NCI-H1048 (cell line): ENCODE measurements around the gene NKX1-1.
"Not testable (repeated sequence)": the region's sequence is repeated elsewhere in the genome, so short reads cannot be mapped to it uniquely, and the experiment has no call there.

Experiments used
- DNase-seq: peaks from one replicate; lab custom pipeline; 2025; lab: John Stamatoyannopoulos, UW

NKX1-1 gene

GRCh38 chr4:1373892-1374705, 32.1 kb downstream of the NKX1-1 start:
- DNase-seq: no peak

DNA sequence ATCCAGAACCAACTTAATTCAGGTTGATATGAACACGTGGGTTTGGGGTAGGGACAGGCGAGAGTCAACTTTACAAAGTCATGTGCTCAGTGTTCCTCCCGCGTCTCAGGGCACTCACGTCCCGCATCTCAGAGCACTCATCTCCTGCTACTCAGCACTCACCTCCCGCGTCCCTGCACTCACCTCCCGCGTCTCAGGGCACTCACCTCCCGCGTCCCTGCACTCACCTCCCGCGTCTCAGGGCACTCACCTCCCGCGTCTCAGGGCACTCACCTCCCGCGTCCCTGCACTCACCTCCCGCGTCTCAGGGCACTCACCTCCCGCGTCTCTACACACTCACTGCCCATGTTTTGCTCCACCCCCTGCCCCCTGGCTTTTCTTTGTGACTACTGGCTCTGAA, 33.7 kb downstream of the NKX1-1 start:
- not testable (repeated sequence) for DNase-seq

DNA sequence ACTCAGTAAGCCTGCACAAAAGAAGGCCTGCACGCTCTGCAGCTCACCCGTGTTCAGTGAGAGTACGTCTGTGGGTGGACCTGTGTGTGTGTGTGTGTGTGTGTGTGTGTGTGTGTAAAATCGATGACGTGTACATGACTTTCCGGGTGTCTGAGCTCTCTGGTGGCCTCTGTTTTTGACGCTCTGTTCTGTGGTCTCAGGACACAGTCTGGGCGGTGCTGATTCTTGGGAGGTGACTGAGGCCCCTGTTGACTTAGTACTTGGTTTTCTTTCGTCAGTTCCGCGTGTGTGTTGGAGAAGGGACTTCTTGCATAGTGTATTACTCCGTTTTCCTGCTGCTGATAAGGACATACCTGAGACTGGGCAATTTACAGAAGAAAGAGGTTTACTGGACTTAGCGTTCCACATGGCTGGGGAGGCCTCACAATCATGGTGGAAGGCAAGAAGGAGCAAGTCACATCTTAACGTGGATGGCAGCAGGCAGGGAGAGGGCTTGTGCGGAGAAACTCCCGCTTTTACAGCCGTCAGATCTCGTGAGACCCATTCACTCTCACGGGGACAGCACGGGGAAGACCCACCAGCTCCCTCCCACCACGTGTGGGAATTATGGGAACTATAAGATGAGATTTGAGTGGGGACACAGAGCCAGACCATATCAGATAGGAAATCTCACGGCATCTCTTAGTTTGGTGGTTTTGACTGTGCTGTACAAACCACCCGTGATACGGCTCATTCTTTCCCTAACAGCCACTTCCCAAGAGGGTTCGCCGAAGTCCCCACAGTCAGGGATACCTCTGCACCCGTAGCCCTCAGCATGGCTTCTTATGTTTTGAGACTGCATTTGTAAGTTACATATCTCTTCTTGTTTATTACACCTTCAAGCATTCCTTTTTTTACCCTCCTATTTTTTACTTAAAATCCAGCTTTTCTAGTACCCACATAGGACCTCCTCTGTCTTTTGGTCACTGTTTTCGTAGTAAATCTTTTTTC, 34.8 kb downstream of the NKX1-1 start:
- DNase-seq: no peak

DNA sequence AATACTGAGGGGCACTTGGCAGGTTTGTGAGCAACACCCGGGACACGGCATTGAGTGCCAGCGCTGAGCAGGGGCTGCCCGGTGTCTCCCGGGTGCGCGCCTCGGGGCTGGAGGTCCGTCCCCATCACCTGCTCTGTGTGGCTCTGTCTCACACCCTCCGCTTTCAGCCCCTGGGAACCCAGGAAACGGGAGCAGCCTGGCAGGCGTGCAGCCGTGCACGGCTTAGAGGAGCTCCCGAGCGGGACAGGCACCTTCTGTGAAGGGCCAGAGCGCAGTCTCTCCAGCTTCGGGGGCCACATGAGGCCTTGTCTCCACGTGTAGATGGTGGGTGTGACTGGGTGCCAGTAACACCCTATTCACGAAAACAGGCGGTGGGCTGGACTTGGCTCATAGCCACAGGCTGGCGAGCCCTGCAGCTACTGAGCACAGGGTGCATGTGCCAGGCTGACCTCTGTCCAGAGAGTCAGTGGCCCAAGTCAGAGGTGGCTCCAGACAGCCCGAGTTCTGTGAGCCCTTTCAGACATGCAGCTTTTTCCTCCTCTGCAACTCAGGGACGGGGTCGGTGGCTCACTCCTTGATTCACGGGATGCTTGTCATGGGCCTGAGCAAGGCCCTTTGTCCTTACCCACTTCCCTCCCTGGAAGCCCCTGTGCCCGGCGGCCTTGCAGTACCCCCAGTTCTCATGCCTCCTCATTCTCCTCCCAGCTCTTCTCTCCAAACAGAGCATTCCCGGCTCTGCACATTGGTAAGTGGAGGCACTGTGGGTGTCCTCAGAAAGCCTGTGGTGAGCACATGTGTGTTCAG, 35.7 kb downstream of the NKX1-1 start:
- DNase-seq: no peak

GRCh38 chr4:1369479-1370079, 36.7 kb downstream of the NKX1-1 start:
- DNase-seq: no peak

DNA sequence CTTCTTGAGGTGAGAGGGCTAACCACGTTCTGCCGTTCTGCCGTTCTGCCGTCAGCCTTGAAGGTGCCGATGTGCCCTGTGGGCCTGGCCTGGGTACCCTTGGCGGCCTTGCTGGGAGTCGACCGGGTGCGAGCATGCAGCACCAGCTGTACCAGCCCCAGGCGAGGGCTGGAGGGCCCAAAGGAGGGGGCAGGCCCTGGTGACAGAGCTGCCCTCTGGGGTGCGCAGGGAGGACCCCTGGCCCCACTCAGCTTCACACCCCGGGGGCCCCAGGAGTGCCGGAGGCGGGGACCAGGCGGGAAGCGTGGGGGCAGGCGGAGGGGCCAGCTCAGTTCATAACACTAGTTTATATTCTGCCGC, 37.2 kb downstream of the NKX1-1 start:
- DNase-seq: no peak

GRCh38 chr4:1368421-1369090, 37.7 kb downstream of the NKX1-1 start:
- DNase-seq: no peak

DNA sequence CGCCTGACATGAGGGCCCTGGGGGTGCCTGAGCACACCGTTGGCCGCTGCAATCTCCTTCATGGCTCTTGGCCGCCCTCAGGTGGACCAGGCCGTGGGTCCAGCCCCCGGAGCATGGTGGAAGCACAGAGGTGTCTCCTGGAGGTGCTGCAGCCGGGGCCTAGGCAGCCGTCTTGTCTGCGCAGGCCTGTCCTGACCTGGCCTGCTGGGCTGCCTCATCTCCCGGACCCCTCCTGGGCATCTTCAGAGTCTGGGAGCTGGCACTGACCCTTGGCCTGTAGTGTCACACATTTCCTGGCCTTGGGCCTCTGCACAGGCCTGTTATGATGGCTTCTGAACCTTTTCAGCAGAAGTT, 38.3 kb downstream of the NKX1-1 start:
- DNase-seq: no peak

DNA sequence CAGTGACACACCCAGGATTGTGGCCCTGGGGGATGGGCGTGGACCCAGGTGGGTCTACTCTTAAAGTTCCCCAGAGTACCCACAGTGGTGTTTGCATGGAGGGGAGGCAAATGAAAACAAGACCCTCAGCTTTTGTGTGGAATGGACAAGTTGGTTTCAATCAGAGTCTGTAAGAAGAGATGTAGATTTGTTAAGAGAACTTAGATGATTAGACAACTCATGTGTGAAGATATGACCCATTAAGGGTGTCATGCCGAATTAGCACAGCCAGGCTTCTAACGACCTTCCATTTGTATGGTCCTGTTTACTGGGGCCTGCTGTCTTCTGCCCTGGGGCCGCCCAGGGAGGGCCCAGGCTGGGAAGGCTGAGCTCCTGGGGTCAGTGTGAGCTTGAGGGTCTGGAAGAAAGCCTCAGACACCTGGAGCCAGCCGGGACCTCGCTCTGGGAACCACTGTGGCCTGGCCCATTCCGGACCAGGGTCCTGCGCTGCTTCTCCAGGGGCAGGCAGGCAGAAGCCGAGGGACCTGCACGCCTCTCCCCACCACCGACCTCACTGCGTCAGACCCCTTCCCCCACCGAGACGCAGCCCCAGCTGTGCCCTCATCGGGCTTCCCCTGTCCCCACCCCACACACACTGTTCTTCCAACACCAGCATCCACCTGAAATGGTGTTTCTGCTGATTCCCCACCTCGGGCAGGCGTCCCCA, 38.9 kb downstream of the NKX1-1 start:
- DNase-seq: no peak

GRCh38 chr4:1366371-1367229, 39.6 kb downstream of the NKX1-1 start:
- DNase-seq: no peak

DNA sequence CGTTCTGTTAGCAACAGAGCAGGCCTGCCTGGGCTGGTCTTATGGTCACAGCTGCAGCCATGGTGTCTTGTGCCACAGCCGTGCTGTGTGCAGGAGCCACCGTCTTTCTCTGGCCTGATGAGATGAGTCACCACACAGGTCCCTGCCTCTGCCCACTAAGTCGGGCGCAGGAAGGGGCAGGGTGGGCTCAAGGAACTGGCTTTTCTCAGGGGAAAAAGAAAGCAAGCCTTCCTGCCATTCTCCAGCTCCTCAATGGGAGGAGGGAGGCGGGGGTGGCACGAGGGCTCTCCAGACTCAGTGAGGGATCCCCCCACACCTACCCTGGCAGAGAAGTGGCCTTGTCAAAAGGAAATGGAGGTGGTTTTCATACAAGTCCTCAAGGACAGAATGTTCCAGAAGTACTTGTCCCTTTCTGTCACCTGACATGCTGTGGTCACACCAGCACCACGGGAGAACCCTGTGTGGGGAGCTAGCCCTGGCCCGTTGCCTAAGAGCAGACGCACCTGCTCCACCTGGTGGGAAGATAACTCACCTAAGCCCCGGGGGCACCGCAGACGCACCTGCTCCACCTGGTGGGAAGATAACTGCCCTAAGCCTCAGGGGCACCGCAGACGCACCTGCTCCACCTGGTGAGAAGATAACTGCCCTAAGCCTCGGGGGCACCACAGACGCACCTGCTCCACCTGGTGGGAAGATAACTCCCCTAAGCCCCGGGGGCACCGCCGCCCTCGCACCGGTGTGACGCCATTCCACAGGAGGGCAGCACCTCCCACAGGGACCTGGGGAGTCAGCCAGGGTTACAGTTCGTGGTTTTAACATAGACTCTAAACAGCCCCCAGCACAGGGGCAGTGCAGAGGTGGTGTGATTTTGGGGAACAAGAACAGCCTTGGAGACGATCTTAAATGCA, 40.7 kb downstream of the NKX1-1 start:
- no peak for DNase-seq

DNA sequence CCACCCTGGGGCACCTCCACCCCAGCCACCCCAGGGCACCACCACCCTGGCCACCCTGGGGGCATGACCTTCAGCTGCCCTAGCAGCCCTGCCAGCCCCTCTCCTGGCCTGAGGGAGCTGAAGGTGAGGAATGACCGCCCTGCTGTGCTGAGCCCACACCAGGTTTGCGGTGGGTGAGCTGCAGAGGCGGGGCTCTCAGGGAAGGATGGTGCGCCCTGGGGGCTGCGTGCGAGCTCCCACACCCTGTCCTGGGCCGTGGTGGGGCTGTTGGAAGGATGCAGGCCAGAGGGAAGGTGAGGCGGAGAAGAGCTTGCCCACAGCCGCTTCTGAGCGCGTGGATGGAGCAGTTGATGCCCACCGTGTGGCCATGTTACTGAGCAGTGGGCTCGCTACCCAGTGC, 41.5 kb downstream of the NKX1-1 start:
- no peak for DNase-seq

GRCh38 chr4:1364217-1364616, 42.0 kb downstream of the NKX1-1 start:
- DNase-seq: no peak

- DNase-seq: no peak
These were observed 42.7 kb downstream of the NKX1-1 start for GRCh38 chr4:1363513-1363912.

- DNase-seq: no peak
These were observed 43.7 kb downstream of the NKX1-1 start for GRCh38 chr4:1362521-1362920.

GRCh38 chr4:1362046-1362445, 44.2 kb downstream of the NKX1-1 start:
- DNase-seq: no peak

DNA sequence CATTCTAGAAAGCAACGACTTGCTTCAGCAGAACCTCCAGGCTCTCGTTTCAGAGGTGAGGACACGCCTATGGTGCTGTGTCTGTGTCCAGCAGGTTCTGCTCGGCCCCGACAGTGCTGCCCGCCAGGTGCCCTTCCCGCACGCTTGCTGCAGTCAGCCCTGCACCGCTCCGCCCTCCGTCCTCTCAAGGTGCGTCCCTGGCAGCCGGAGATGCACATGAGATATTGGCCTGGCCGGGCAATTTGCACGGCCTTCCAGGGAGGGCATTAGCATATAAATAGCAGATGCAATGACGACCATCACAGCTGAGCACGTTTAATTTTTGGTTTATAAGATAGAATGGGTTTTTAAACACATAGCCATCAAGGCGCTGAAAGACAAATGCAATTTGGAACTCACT, 44.8 kb downstream of the NKX1-1 start:
- DNase-seq: no peak

- no peak for DNase-seq
These were observed 45.6 kb downstream of the NKX1-1 start for GRCh38 chr4:1360423-1361283.
